ENCODE measurements around the gene PLAAT1.

The PLAAT1 gene

DNA sequence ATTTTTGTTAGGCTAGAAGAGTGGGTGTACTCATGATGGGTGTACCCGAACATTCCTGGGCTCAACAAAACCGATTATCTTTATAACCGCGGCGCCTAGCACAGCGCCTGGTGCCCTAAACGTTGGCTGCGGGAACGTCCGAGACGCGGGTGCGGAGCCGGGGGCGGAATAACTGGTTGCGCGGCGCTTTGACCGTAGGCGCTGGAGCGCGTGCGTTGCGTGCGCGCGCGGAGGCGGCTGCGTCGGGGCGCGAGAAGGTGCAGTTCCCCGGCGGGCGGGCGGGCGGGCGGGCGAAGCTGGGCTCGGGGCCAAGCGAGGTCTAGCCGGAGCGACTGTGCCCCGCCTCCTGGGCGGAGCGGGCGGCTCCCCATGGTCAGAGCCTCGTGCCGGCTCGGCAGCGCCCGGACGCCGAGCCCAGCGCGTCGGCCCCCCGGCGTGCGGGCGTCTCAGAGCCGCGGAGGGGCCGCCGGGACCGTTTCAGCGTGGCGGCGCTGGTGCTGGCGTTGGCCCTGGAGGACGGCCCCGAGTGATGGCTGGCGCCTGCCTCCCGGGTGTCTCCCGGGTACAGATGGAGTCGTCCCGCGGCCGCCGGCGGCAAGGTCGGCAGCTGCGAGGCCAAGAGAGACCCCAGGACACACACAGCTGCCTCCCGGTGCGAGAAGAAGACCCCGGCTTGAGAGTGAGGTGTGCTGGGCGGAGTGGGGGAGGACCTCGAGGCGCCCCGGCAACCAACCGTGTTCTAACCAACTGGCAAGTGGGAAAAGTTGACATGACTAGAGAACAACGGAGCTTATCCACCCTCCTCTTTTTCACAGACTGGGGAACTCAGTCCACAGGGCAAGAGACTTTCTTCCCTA is at the start of gene PLAAT1:
TSS of gene PLAAT1 (plus strand) at position 373 of the 857 bp plus-strand sequence. CDS start 14,429 bp downstream, outside the sequence.
- H3K4me3 Mint-ChIP-seq = no peak within 1 kb of the TSS
- peaks cover 14% of the 10 kb centered on the region for H3K9me3 Mint-ChIP-seq
- no peaks in the 10 kb centered on the region for H3K36me3 Mint-ChIP-seq
- peak; percentile 55 for ATAC-seq
- H3K4me1 Mint-ChIP-seq = no peaks in the 10 kb centered on the region
- peaks cover 31% of the 10 kb centered on the region for H3K27me3 Mint-ChIP-seq
- no peak within 1 kb of the TSS for H3K27ac Mint-ChIP-seq

DNA sequence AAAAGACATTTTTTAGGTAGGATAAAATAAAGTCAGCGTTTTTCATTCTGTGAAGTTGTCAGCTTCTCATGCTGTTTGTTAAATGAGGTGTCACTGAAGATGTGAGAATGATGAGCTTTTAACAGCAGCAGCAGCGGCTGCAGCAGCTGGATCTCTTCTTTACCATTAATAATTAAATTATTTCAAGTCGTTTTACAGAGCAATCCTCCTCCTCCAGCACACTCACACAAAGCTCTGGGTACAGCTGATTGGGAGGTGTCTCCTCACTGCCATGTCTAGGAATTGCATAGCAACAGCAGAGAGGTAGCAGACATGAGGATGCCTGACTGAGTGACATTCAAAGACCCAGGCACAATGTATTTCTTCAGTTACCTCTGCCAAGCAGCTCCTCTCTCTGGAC is 46.7 kb upstream of the PLAAT1 start:
- Mint-ChIP-seq H3K9me3 (peaks cover 4% of the 10 kb centered on the region), H3K4me3 (no peak overlapping the region), H3K36me3 (no peaks in the 10 kb centered on the region), H3K4me1 (no peaks in the 10 kb centered on the region), H3K27me3 (no peaks in the 10 kb centered on the region), H3K27ac (no peak overlapping the region)
- ATAC-seq = no peak

DNA sequence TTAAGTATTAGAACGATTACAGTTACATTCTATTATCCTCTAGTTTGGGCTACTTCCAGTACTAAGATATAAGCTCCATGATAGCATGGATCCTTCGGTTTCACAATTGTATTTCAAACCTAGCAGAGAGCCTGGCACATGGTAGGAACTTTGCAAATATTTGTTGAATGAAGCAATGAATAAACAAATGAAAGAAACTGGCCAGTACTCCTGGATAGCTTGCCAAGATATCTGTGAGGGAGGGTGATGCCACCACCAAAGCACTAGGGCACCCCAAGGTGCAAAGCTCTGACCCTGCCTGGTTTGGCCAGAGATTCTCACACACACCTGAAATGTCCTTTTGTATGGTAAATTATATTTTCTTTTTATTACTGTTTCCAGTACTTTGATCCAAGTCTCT is 44.3 kb upstream of the PLAAT1 start:
- H3K27ac Mint-ChIP-seq = no peak overlapping the region
- peaks cover 4% of the 10 kb centered on the region for H3K9me3 Mint-ChIP-seq
- H3K4me3 Mint-ChIP-seq = no peak overlapping the region
- H3K4me1 Mint-ChIP-seq = no peaks in the 10 kb centered on the region
- no peak for ATAC-seq
- no peaks in the 10 kb centered on the region for H3K36me3 Mint-ChIP-seq
- no peaks in the 10 kb centered on the region for H3K27me3 Mint-ChIP-seq

DNA sequence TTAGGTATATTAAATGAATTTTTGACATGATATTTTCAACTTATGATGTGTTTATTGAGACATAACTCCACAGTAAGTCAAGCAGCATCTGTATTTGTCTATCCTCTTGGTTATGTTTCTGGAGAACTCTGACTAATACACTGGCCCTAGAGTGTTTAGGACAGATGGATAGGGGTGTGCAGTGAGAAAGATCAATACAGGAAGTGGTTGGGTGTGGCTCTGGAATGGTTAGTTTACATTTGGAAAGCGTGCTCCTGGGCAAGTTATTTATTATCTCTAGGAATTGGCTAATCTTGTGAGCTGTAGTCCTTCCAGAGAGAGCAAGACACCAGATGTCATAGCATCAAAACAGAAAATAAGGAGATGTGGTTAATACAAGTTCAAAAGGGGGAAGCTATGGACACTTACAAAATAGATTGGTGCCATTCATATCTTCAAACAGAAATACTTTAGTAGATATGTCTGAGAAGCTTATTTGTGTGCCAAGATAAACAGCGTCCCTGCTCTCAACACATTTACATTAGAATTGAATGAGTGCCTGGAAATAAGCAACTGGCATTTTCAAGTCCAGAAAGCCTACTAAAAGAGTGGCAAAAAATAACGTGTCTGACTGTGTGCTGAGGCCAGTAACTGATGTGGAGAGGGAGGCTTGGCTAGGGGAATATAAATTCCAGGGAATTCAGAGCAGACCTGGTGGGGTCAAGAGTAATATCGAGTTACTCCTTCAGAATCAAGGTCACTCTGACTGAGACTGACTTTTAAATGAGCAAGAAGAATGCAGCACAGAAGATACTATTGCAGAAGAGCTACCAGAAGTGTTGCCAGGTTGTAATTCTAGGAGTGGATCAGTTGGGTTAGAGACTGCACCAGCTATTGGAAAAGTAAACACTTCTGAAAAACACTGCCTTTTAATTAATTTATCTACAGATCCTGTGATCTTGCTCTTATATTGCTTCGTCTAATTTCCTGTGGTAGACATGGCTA is 33.4 kb upstream of the PLAAT1 start:
- H3K36me3 Mint-ChIP-seq = no peaks in the 10 kb centered on the region
- H3K4me3 Mint-ChIP-seq = no peak overlapping the region
- H3K9me3 Mint-ChIP-seq = no peaks in the 10 kb centered on the region
- no peak overlapping the region for H3K27ac Mint-ChIP-seq
- H3K27me3 Mint-ChIP-seq = no peaks in the 10 kb centered on the region
- H3K4me1 Mint-ChIP-seq = no peaks in the 10 kb centered on the region
- ATAC-seq = no peak

DNA sequence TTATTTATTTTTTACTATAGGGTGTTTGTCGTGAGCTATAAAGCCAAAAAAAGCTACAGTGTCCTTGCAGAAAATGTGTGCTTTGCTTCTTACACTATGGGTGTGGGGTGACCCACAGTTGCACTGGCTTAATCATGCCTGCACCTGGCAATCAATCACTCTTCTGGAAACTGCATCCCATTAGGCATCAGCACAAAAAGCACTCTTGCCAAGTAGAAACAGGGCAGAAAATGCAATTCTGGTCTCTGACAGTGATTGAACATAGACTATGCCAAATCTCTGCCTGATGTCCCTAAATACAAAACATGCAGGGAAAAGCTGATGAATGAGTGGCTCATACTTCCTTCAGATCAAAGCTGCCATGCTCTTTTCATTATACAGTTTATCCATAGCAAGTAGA is 30.4 kb upstream of the PLAAT1 start:
- Mint-ChIP-seq H3K27me3 (no peaks in the 10 kb centered on the region), H3K27ac (no peak overlapping the region), H3K9me3 (no peaks in the 10 kb centered on the region), H3K4me3 (no peak overlapping the region), H3K36me3 (no peaks in the 10 kb centered on the region), H3K4me1 (no peaks in the 10 kb centered on the region)
- no peak for ATAC-seq

DNA sequence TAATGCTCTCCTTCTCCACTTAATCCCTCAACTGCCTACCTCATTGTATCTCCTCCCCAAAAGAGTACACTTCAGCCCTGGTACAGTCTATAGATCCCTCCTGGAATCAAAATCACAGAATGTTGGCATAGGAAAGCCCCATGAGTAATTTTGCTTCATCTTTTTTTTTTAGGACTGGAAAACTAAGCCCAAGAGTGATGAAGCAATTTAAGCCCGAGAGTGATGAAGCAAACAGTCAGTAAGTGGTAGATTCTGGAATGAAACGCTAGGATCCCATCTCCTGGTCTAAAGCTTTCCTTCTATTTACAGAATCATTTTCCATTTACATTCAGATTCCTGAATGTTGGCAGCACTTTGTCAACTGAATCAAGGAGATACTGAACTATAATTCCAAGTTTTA is 29.8 kb upstream of the PLAAT1 start:
- Mint-ChIP-seq H3K36me3 (no peaks in the 10 kb centered on the region), H3K9me3 (no peaks in the 10 kb centered on the region), H3K4me1 (no peaks in the 10 kb centered on the region), H3K4me3 (no peak overlapping the region), H3K27ac (no peak overlapping the region), H3K27me3 (no peaks in the 10 kb centered on the region)
- ATAC-seq = no peak

DNA sequence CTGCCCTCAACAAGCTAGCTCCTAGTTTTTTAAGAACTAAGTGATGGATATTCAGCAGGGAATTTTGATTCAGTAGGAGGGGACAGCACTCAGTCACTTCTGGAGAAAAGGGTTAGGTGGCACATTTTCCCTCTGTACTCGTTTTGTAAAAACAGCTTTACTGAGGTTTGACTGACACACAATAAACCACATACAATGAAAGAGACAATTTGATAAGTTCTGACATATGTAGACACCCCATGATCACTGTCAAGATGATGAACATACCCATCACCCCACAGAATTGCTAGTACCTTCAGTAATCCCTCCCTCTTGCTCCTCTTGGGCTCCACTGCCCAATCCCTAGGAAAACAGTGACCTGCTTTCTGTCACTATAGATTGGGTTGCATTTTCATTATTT is 29.0 kb upstream of the PLAAT1 start:
- no peak for ATAC-seq

DNA sequence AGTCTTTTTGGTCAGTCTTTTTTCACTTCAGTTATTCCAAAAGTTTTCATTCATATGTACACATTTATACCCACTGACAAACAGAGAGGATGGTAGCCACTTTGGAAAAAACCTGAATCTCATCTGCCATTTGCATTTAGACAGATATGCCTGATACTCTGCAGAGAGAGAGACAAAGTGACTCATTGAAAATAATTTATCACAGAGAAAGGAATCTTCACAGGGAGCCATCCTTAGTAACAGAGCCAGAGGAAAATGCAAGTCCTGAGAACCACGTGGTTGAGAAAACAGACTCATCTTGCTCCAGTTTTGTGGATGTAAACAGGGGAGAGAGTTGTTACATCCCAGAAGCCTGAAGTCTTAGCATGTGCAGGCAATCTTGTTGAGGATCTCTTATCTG is 28.2 kb upstream of the PLAAT1 start:
- Mint-ChIP-seq H3K4me3 (no peak overlapping the region), H3K27me3 (no peaks in the 10 kb centered on the region), H3K27ac (no peak overlapping the region), H3K36me3 (no peaks in the 10 kb centered on the region), H3K9me3 (no peaks in the 10 kb centered on the region), H3K4me1 (no peaks in the 10 kb centered on the region)
- ATAC-seq = no peak

More for the DNA sequence above, 29.0 kb upstream of the PLAAT1 start:
- no peaks in the 10 kb centered on the region for H3K27me3 Mint-ChIP-seq
- no peak overlapping the region for H3K4me3 Mint-ChIP-seq
- no peaks in the 10 kb centered on the region for H3K9me3 Mint-ChIP-seq
- no peaks in the 10 kb centered on the region for H3K36me3 Mint-ChIP-seq
- no peak overlapping the region for H3K27ac Mint-ChIP-seq
- H3K4me1 Mint-ChIP-seq = no peaks in the 10 kb centered on the region

DNA sequence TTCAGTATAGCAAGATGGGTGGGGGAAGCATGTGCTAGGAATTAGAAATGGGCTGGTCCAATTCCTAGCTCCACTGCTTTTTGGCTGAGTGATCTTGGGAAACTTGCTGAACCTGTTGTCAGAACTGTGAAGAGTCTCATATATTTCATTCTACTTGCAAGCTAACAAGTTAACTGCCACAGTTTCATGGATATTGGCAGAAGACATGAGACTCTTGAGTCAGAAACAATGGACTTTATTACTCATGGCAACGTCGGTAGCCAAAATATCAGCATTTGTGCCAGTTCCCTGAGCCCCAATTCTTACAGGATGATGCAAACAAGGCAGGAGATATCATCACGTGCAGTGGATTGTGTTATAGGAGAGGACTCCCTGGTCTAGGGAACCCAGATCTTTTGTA is 26.6 kb upstream of the PLAAT1 start:
- ATAC-seq = no peak
- Mint-ChIP-seq H3K27ac (no peak overlapping the region), H3K4me3 (no peak overlapping the region), H3K27me3 (no peaks in the 10 kb centered on the region), H3K4me1 (no peaks in the 10 kb centered on the region), H3K36me3 (no peaks in the 10 kb centered on the region), H3K9me3 (no peaks in the 10 kb centered on the region)

DNA sequence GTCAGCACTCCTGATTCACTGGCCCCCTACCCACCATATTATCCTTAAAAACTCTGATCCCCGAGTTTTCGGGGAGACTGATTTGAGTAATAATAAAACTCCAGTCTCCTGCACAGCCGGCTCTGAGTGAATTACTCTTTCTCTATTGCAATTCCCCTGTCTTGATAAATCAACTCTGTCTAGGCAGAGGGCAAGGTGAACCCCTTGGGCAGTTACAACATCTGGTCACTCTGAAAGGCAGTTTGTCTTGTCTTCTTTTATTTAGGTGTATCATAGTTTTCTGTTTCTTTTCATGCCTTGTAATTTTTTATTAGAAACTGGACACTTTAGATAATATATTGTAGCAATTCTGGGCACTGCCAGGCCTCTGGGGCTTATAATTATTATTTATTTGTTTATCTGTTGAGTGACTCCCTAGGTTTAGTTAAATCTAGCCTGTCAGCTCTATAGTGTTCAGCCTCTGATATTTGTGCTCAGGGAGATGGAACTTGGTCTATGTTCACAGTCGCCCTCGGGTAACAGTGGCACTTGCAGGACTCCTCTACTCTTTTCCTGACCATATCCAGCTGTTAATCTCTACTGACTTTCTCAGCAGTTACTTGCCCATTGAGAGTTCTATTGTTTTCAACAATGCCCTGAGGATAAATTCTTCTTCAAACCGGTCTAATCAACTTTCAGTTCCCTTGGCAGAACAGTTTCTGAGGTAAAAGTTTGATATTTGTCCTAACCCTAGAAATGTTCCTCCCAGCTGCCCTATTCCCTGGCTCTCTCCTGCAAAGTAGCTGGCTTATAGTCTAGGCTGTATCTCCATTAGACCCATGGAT is 15.5 kb upstream of the PLAAT1 start:
- Mint-ChIP-seq H3K27ac (no peak overlapping the region), H3K36me3 (no peaks in the 10 kb centered on the region), H3K27me3 (peaks cover 29% of the 10 kb centered on the region), H3K4me3 (no peak overlapping the region), H3K4me1 (no peaks in the 10 kb centered on the region), H3K9me3 (no peaks in the 10 kb centered on the region)
- ATAC-seq = no peak

DNA sequence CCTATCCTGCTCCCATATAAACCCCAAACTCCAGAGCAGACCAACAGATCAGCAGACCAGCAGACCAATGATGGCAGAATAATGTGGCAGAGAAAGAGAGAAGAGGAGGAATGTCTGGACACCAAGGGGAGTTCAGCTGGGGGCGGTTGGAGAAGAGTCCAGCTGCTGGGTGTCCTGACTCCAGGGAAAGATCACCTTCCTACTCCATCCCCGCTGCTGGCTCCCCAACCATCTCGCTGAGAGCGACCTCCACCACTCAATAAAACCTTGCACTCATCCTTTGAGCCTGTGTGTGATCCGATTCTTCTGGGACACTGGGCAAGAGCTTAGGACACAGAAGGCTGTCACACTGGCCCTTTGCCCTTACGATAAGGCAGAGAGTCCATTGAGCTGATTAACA is 12.8 kb upstream of the PLAAT1 start:
- Mint-ChIP-seq H3K9me3 (no peaks in the 10 kb centered on the region), H3K27ac (no peak overlapping the region), H3K36me3 (no peaks in the 10 kb centered on the region), H3K27me3 (peaks cover 19% of the 10 kb centered on the region), H3K4me1 (no peaks in the 10 kb centered on the region), H3K4me3 (no peak overlapping the region)
- no peak for ATAC-seq

DNA sequence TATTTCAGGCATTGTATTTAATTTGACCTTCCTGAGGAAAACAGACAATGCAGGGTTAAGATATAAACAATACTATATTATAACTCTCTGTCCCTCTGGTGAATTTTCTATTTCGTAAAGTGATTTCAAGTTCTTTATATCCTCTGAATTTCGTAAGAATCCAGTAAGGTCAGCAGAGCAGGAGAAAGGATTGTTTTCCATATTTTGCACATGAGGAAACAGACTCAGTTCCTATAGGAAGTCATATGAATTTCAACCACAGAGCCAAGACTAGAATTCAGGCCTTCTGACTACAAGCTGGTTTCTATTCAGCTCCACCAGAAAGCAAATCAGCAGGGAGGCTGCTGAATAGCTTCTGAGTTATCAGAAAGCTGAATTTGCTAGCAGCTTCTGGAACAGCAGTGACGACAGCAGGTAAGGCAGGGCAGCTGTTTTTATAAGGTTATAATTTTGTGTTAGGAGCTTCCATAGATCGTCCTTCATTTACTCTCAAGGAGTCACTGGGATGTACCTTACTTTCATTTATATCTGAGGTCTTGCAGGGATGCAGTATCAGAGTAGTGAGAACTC is 11.1 kb upstream of the PLAAT1 start:
- no peaks in the 10 kb centered on the region for H3K9me3 Mint-ChIP-seq
- H3K4me1 Mint-ChIP-seq = no peaks in the 10 kb centered on the region
- H3K36me3 Mint-ChIP-seq = no peaks in the 10 kb centered on the region
- no peak overlapping the region for H3K27ac Mint-ChIP-seq
- peaks cover 11% of the 10 kb centered on the region for H3K27me3 Mint-ChIP-seq
- no peak overlapping the region for H3K4me3 Mint-ChIP-seq
- ATAC-seq = no peak

DNA sequence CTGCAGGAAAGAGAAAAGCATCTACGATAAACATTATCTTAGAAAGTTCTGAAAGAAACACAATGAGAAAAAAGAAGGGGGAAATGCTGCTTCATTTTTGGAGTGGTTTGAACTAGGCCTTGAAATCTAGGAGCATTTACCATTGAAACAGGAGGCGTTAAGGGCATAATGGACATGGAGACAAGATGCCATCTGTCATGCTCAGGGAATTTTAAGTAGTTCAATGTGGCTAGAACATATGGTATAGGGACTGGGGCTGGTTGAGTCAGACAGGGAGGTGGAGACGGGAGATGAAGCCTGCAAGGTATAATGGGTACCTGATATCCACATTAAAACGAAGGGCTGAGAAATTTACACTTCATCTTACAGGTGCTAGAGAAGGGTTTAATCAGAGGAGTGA is 10.4 kb upstream of the PLAAT1 start:
- Mint-ChIP-seq H3K36me3 (no peaks in the 10 kb centered on the region), H3K27me3 (peaks cover 11% of the 10 kb centered on the region), H3K4me1 (no peaks in the 10 kb centered on the region), H3K27ac (no peak overlapping the region), H3K4me3 (no peak overlapping the region), H3K9me3 (no peaks in the 10 kb centered on the region)
- no peak for ATAC-seq

DNA sequence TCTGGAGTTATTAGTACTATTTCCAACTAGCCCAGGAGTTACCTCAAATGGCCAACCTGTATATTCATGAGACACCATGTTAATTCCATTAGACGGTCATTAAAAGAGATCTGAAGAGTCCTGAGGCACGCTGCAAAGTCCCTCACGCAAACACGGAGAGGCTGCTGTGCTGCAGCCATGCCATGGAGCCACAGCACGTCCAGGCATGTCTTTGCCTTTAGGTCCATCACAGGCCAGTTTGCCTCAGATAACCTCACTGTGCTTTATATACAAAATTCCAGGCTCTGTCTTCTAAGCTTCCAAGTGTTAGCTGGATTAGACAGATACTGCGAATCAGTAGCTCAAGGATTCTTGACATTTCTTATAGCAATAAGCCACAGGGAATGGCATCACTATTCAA is 9.8 kb upstream of the PLAAT1 start:
- Mint-ChIP-seq H3K36me3 (no peaks in the 10 kb centered on the region), H3K9me3 (no peaks in the 10 kb centered on the region), H3K27me3 (peaks cover 11% of the 10 kb centered on the region), H3K27ac (no peak overlapping the region), H3K4me1 (no peaks in the 10 kb centered on the region), H3K4me3 (no peak overlapping the region)
- no peak for ATAC-seq

DNA sequence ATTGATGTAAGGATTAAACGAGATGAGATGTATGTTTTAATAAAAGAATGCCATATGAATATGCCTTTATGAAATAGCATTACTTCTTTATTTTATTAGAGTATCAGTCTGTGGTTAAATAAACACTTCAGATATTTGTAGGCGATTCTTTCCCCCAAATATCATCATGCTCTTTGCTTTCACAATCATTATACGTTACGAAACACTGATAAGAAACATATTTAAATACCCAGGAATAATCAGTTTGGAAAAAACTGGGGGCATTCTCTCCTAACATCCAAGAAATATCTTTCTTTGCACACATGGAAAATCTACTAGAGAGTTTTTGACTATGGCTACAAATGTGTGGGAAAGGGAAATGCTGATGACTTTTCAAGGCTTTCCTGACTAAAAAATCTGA is 4.4 kb upstream of the PLAAT1 start:
- Mint-ChIP-seq H3K36me3 (no peaks in the 10 kb centered on the region), H3K4me1 (no peaks in the 10 kb centered on the region), H3K9me3 (no peaks in the 10 kb centered on the region), H3K27ac (no peak overlapping the region), H3K4me3 (no peak overlapping the region), H3K27me3 (peaks cover 12% of the 10 kb centered on the region)
- no peak for ATAC-seq
